ENCODE results near the gene RANGAP1.
A peak's percentile ranks its signal among the peaks of the same experiment; 100 is the strongest.

Gene RANGAP1

DNA sequence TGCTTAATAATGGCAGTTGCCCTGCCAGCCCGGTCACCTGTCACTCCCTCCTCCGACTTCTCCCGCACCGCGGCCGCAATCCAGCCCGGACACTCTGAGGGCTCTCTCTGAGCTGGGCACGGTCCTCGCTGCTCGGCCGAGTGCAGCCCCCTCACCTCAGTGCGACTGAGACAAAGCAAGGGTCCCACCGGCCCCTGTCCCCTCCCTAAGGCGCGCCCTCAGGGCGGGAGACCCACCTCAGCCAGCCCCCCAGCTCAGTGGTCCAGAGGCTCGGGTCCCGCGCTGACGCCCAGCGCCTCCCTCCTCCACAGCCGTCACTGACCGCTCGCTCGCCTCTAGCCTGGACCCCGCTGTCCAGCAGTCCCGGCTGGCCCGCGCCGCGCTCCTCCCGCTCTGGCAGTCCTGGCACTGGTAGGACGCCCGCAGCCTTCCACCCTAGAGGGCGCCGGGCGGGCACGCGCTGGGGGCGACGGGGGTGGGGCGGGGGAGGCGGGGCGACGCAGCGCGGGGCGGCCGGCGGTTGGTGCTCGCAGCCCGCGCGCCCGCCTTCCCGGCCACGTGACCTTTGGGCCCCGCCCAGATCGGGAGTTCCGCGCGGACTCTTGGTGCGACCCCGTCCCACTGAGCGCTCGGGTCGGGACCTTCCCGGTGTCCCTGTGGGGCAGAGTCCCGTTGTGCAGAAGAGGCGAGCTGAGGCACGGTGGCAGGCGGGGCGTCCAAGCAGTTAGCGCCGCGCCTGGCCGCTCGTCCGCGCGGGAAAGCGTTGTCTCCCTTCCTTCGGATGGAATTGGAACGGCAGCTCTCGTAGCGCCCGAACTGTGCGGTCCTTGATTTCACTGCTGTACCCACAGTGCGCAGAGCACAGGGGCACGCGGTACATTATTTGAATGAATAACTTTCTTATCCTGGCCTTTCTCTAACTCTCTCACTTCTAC, 88.7 kb downstream of the RANGAP1 start:
- peak; percentile 94 for DNase-seq
